Vagina (tissue), 2 donors: Measurements from ENCODE around the gene ARID3A. TPM values are rescaled to one million over a fixed set of nuclear protein-coding genes. Genes with fewer than 3 reads are reported as not detected.

Experiments used
- DNase-seq, 2 donors: peaks; one replicate each; pipeline ENCODE4 v3.0.0-alpha.2; 2017; ENCODE audit errors: extremely low spot score in 2 of 2
- H3K27ac ChIP-seq: fragments of 200-600 bp; sonication (generic); one replicate; pipeline ENCODE4 v1.5.1; 2019
- H3K27me3 ChIP-seq: fragments of 200-600 bp; sonication (generic); one replicate; pipeline ENCODE4 v1.5.1; 2019
- H3K36me3 ChIP-seq, 2 donors: fragments of 200-600 bp; sonication (generic); one replicate each; pipeline ENCODE4 v1.5.1; 2017 to 2019
- H3K4me1 ChIP-seq: fragments of 200-600 bp; sonication (generic); one replicate; pipeline ENCODE4 v1.5.1; 2019
- H3K4me3 ChIP-seq, 2 donors: fragments of 200-600 bp; sonication (generic); 1 replicate in 1 of 2; 2 replicates in 1 of 2; pipeline ENCODE4 v1.5.1; 2016 to 2019
- H3K9me3 ChIP-seq: fragments of 200-600 bp; sonication (generic); one replicate; pipeline ENCODE4 v1.5.1; 2019
- POLR2A ChIP-seq, 2 donors: fragments of 450-650 bp; IDR thresholded peaks; one replicate each; pipeline ENCODE4 v1.6.1; 2017; ENCODE audit warnings: antibody characterized with exemption in 2 of 2, mild to moderate bottlenecking in 2 of 2, moderate library complexity in 2 of 2
- POLR2AphosphoS5 ChIP-seq, 2 donors: sonication (generic); formaldehyde crosslinking; IDR thresholded peaks; one replicate each; pipeline ENCODE4 v1.9.0; 2017; ENCODE audit warnings: antibody characterized with exemption in 2 of 2, mild to moderate bottlenecking in 2 of 2, low read depth in 1 of 2; ENCODE audit not compliant: insufficient read depth in 1 of 2
- intact Hi-C: fragments of 100-400 bp; cut with DNase I; formaldehyde crosslinking; loops from one replicate; pipeline ENCODE4 v1.15.1; 2023
- total RNA-seq: library from RNA; depleted of rRNA; stranded (reverse); fragments of >200 nt; gene quantifications from one replicate; pipeline ENCODE4 v1.2.3, GENCODE V29; 2016
- TF ChIP-seq, protein P1 (sequence below), 3 experiments: fragments of 450-650 bp in 2 of 3; fragments of 200-600 bp in 1 of 3; sonication (generic) in 1 of 3; IDR thresholded peaks; one replicate each; pipeline ENCODE4 v1.5.1; 2017 to 2019; ENCODE audit warnings: antibody characterized with exemption in 3 of 3, mild to moderate bottlenecking in 2 of 3, moderate library complexity in 2 of 3

Gene ARID3A
- total RNA-seq, 1 donor from 2014 or later = 10.3 TPM

DNA sequence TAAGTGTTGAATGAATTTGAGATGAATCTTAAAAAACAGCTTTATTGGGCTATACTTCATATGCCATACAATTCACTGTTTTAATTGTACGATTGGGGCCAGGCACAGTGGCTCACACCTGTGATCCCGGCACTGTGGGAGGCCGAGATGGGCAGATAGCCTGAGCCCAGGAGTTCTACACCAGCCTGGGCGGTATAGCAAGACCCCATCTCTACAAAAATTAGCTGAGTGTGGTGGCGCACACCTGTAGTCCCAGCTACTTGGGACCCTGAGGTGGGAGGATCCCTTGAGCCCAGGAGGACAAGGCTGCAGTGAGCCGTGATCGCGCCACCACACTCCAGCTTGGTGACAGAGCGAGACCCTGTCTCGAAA, 10.3 kb downstream of the ARID3A start:
- intact Hi-C loops = no loop called here
- no peak for TF ChIP-seq POLR2AphosphoS5 (IDR thresholded peaks at IDR 0.05; ENCODE audit: insufficient read depth in 1 of 2, low read depth in 1 of 2)
- TF ChIP-seq, protein P1, sequence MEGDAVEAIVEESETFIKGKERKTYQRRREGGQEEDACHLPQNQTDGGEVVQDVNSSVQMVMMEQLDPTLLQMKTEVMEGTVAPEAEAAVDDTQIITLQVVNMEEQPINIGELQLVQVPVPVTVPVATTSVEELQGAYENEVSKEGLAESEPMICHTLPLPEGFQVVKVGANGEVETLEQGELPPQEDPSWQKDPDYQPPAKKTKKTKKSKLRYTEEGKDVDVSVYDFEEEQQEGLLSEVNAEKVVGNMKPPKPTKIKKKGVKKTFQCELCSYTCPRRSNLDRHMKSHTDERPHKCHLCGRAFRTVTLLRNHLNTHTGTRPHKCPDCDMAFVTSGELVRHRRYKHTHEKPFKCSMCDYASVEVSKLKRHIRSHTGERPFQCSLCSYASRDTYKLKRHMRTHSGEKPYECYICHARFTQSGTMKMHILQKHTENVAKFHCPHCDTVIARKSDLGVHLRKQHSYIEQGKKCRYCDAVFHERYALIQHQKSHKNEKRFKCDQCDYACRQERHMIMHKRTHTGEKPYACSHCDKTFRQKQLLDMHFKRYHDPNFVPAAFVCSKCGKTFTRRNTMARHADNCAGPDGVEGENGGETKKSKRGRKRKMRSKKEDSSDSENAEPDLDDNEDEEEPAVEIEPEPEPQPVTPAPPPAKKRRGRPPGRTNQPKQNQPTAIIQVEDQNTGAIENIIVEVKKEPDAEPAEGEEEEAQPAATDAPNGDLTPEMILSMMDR (IDR thresholded peaks at IDR 0.05) = no peak
- no peak for TF ChIP-seq POLR2A (IDR thresholded peaks at IDR 0.05)
- Histone ChIP-seq H3K27ac (no peak overlapping the region), H3K4me3 (no peak overlapping the region), H3K27me3 (no peaks in the 10 kb centered on the region), H3K4me1 (peaks cover 55% of the 10 kb centered on the region), H3K9me3 (no peaks in the 10 kb centered on the region), H3K36me3 (no peaks in the 10 kb centered on the region)
- no peak for DNase-seq

DNA sequence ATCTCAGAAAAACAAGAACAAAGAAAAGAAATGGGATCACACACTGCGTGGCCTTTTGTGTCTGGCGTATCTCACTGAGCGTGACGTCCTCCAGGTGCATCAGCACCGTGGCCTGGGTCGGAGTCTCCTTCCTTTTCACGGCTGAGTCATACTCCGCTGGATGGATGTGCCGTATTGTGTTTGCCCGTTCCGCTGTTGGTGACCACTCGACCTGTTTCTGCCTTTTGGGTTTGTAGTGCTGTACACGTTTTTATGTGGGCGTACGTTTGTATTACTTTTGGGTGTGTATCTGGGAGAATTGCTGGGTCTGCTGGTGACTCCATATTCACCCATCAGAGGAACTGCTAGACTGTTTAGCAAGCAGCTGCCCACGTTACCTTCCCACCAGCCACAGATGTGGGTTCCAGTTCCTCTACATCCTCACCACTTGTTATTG, 11.4 kb downstream of the ARID3A start:
- intact Hi-C loops = no loop called here
- Histone ChIP-seq H3K4me1 (peaks cover 59% of the 10 kb centered on the region), H3K27me3 (no peaks in the 10 kb centered on the region), H3K36me3 (no peaks in the 10 kb centered on the region), H3K9me3 (no peaks in the 10 kb centered on the region), H3K27ac (no peak overlapping the region), H3K4me3 (no peak overlapping the region)
- no peak for DNase-seq
- no peak for TF ChIP-seq POLR2AphosphoS5 (IDR thresholded peaks at IDR 0.05; ENCODE audit: insufficient read depth in 1 of 2, low read depth in 1 of 2)
- TF ChIP-seq, protein P1 (IDR thresholded peaks at IDR 0.05) = no peak
- TF ChIP-seq POLR2A (IDR thresholded peaks at IDR 0.05) = no peak

DNA sequence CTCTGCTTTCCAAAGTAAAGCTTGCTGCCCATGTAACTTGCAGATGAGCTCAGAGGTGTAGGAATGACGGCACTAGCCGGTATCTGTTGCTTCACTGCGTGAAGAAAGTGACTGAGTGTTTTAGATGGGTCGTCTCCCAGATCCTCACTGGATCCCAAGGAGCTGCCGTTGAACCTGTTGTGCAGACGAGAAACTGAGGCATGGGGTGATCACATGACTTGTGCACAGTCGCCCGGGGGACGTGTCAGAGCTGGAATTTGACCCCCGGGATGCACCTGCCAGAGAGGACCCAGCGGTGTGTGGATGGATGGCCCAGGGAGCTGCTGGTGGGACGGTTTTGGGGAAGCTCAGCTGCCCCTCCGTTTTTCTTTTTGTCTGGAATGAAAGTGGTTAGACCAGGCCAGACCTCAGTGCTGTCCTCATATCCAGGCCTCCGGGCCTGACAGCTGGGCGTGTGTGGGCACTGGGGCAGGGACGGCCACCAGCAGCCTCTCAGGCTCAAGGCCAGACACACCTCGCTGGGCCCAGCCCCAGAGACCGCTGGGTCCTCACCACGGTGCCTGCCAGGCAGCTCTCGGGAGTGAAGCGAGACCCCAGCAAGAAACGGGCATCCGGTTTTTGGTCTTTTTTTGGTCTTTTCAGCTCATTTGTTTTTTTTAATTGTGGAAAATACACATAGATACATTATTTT, 12.5 kb downstream of the ARID3A start:
- no peaks in the 10 kb centered on the region for H3K27me3 ChIP-seq
- DNase-seq = no peak
- no peak overlapping the region for H3K27ac ChIP-seq
- no peaks in the 10 kb centered on the region for H3K36me3 ChIP-seq
- H3K4me3 ChIP-seq = no peak overlapping the region
- TF ChIP-seq, protein P1 (IDR thresholded peaks at IDR 0.05) = no peak
- TF ChIP-seq POLR2A (IDR thresholded peaks at IDR 0.05) = no peak
- no peak for TF ChIP-seq POLR2AphosphoS5 (IDR thresholded peaks at IDR 0.05; ENCODE audit: insufficient read depth in 1 of 2, low read depth in 1 of 2)
- H3K9me3 ChIP-seq = no peaks in the 10 kb centered on the region
- intact Hi-C loops = no loop called here
- H3K4me1 ChIP-seq = peaks cover 54% of the 10 kb centered on the region

DNA sequence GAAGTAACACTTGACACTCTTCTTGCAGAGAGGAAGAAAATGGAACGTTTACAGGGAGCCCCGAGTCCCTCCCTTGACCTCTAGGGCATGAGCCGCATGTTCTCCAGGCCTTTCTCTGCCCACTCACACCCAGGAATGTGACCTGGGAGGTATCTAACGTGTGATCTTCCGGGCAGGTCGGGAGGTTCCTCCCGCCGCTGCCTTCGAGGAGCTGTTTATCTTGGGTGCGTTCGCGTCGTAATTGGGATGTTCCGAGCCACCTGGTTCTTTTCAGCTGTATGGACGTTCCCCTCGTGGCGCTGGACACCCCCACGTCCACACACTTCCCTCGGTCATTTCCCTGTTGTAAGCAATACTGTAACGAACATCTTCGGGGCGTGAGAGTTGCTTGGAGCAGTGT, 13.6 kb downstream of the ARID3A start:
- Histone ChIP-seq H3K4me3 (no peak overlapping the region), H3K36me3 (no peaks in the 10 kb centered on the region), H3K27me3 (no peaks in the 10 kb centered on the region), H3K9me3 (no peaks in the 10 kb centered on the region), H3K4me1 (peaks cover 50% of the 10 kb centered on the region), H3K27ac (no peak overlapping the region)
- no peak for DNase-seq
- no peak for TF ChIP-seq POLR2AphosphoS5 (IDR thresholded peaks at IDR 0.05; ENCODE audit: insufficient read depth in 1 of 2, low read depth in 1 of 2)
- TF ChIP-seq, protein P1 (IDR thresholded peaks at IDR 0.05) = no peak
- no peak for TF ChIP-seq POLR2A (IDR thresholded peaks at IDR 0.05)
- intact Hi-C loops = no loop called here

DNA sequence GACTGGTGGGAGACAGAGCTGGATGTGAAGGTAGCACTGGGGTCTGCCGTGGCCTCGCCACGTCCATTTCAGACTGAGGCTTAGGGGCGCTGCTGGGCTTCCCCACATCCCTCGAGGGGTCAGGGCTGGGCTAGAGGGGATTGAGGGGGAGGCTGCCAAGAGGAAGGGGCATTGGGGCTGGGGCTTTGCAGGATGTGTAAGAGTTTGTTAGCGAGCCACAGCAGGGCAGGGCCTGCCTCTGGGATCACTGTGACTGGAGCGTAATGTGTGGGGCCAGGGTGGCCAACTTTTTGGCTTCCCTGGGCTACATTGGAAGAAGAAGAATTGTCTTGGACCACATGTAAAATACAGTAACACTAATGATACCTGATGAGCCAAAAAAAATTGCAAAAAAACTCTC, 14.1 kb downstream of the ARID3A start:
- Histone ChIP-seq H3K27me3 (no peaks in the 10 kb centered on the region), H3K4me1 (peaks cover 50% of the 10 kb centered on the region), H3K4me3 (no peak overlapping the region), H3K9me3 (no peaks in the 10 kb centered on the region), H3K36me3 (no peaks in the 10 kb centered on the region), H3K27ac (peak overlapping the region; percentile 79)
- DNase-seq = no peak
- TF ChIP-seq POLR2AphosphoS5 (IDR thresholded peaks at IDR 0.05; ENCODE audit: insufficient read depth in 1 of 2, low read depth in 1 of 2) = no peak
- TF ChIP-seq POLR2A (IDR thresholded peaks at IDR 0.05) = no peak
- TF ChIP-seq, protein P1 (IDR thresholded peaks at IDR 0.05) = no peak
- intact Hi-C loops = no loop called here
